Esophagus squamous epithelium (tissue), 4 donors: ENCODE results near the gene MACO1.

Experiments used
- CTCF ChIP-seq, 6 experiments: fragments of 450-650 bp in 4 of 6; fragments of 200-600 bp in 2 of 6; sonication (generic) in 2 of 6; IDR thresholded peaks; one replicate each; pipeline ENCODE4 v1.5.1; 2016 to 2019; ENCODE audit warnings: antibody characterized with exemption in 6 of 6, mild to moderate bottlenecking in 4 of 6, moderate library complexity in 4 of 6
- POLR2A ChIP-seq, 4 donors: fragments of 450-650 bp; IDR thresholded peaks; one replicate each; pipeline ENCODE4 v1.6.1; 2017; ENCODE audit warnings: antibody characterized with exemption in 4 of 4, mild to moderate bottlenecking in 4 of 4, moderate library complexity in 3 of 4

- TF ChIP-seq CTCF (IDR thresholded peaks at IDR 0.05) (no peak), POLR2A (IDR thresholded peaks at IDR 0.05) (no peak)
Measured at GRCh38 chr1:25456502-25456901, 25.8 kb downstream of the MACO1 start.
